HL-60 (cell line): ENCODE data around the gene ABCB6.
"Not testable (repeated sequence)": the region's sequence is repeated elsewhere in the genome, so short reads cannot be mapped to it uniquely, and the experiment has no call there.

Experiments
- CTCF ChIP-seq: IDR thresholded peaks from one replicate; pipeline ENCODE4 v1.5.1; 2011; ENCODE audit warnings: low read length, control low read depth, inconsistent platforms; ENCODE audit not compliant: insufficient read depth
- GABPA ChIP-seq: IDR thresholded peaks from 2 replicates; pipeline ENCODE4 v1.6.1; 2012; ENCODE audit warnings: low read depth
- POLR2AphosphoS5 ChIP-seq: IDR thresholded peaks from 2 replicates; pipeline ENCODE4 v1.6.1; 2012; ENCODE audit warnings: low read depth
- REST ChIP-seq: IDR thresholded peaks from 2 replicates; pipeline ENCODE4 v1.6.1; 2012; ENCODE audit warnings: low read depth; ENCODE audit not compliant: insufficient replicate concordance
- SPI1 ChIP-seq: IDR thresholded peaks from 2 replicates; pipeline ENCODE4 v1.6.1; 2012; ENCODE audit warnings: low read depth, mild to moderate bottlenecking, borderline replicate concordance

- TF ChIP-seq CTCF, REST, SPI1, GABPA, POLR2AphosphoS5: not testable (repeated sequence)
Measured at GRCh38 chr2:219200502-219201326, 18.0 kb downstream of the ABCB6 start.
